GM19452 (cell line): Measurements from ENCODE around the gene GPR89B.
"Not testable (repeated sequence)": the region's sequence is repeated elsewhere in the genome, so short reads cannot be mapped to it uniquely, and the experiment has no call there.

ENCODE experiments used
- ATAC-seq: cut with Tn5 transposase; IDR thresholded peaks from one replicate; pipeline ENCODE4 v1.9.1; 2021; ENCODE audit not compliant: unreplicated experiment

The GPR89B gene

DNA sequence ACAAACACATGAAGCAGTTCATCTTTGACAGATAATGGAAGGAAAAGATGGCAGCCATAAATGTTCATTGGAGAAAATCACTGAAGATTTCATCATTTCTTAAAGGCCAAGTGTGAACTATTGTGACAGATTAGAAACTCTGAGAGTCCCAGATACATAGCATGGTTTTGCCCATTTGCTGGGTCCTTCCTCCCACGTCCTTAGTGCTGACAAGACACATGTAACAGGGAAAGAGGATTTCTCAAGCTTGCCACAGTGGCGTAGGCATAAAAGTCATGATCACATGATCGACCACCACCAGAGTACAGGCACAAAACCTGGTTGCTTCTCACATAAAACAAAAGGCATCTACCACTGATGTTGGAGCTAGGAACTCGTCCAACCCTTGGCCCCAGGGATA, 98.8 kb downstream of the GPR89B start:
- ATAC-seq, result not testable (repeated sequence)

DNA sequence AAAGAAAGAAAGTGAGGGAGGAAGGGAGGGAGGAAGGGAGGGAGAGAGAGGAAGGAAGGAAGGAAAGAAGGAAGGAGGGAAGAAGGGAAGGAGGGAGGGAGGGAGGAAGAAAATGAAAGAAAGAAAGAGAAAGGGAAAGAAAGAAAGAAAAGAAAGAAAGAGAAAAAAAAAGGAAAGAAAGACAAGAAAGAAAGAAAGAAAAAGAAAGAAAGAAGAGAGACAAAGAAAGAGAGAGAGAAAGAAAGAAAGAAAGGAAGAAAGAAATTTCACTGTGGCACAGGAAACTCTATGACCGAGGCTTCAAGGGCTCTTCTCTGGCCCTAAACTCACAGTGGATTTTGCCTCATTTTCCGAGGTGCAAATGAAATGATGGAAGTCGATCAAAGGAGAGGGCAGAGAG, 104.0 kb downstream of the GPR89B start:
- not testable (repeated sequence) for ATAC-seq

DNA sequence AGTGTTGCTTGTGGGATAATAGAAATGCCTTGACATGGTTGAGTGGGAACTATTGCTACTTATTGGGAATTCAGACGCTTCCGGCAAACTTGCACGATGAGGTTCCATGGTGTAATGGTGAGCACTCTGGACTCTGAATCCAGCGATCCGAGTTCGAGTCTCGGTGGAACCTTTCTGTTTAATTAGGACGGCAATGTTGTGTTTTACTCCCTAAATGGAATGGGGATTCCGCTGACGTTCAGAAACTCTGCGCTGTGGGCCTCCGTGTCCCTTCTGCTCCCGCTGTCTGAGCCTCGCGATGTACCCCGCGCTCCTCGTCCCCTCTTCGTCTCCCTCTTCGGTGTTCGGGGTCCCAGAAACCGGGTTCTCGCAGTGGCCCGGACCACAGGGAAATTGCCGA, 104.5 kb downstream of the GPR89B start:
- ATAC-seq, result not testable (repeated sequence)

DNA sequence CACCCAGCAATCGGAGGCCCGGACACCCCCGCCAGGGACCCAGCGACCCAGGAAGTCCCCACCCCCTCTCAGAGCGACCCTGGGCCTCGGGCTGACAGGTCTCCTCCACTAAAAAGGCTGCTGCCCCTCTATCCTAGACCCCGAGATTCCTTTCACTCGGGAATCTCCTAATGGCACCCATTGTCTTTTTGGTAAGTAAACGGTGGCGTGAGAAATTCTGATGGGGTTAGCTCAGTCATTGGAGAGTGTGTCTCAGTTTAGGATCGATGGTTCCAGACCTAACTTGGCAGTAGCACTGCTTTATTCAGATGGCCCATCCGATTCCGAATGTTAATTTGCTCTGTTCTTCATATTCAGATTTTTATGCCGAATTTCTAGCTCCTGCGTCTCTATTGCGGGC, 104.9 kb downstream of the GPR89B start:
- ATAC-seq, result not testable (repeated sequence)

DNA sequence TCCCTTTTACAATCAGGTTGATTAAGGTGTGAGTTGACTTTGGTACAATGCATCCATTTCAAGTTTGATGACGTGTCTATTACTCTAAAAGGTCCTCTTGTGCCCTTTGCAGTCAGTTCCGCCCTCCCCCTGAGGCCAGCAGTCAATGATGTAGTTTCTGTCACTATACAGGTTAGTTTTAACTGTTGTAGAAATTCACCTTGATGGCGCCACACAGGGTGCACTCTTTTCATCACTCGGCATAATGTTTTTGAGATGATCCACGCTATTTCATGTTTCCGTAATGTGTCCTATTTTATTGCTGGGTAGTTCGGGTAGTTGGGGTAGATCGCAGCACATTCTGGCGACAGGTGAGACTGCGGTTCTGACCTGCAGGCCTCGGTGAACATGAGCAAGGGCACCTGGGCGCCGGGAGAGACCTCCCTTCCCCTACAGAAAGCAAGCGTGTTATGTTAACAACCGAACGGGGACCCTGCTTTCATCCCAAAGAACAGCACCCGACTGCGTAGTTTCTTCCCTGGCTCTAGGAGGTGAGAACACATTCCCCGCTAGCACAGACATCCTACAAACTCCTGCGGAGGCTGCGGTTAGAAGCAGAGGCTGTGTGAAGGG, 109.7 kb downstream of the GPR89B start:
- ATAC-seq, result not testable (repeated sequence)

DNA sequence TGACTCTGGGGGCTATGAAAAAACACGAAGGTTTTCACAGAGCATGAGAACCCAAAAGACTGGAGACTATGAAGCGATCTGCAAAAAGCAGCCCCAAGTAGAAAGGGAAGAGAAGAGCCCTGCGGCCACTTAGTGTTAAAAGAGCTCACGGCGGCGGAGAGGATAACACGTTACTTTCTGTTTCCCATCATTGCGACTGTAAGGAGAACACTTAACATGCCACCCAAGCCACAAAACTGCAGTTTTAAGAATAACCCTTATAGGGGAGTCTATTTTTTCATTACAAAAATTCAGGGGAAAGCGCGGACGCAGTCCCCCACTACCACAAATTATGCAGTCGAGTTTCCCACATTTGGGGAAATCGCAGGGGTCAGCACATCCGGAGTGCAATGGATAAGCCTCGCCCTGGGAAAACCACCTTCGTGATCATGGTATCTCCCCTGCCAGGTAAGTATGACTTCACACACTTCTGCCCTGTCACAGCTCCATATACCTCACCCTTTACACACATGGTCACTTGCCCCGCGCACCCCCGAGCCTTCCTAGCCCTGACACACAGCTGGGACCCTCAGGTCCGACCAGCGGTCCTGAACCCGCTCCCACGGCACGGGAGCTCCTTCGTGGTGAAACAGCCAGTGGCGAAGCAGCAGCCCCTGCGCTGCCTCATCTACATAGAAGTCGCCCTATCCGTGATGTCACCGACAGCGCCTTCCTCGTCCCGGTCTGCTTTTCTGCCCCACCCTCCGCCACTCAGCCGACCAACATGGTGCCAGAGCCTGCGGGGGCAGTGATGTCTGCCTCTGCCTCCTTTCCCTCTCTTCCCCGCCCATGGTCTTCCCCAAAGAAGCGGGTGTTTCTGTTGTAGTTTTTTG, 110.5 kb downstream of the GPR89B start:
- peak; percentile 86 for ATAC-seq
